GM12878 (cell line): ENCODE measurements around the gene GOLPH3. TPM values are rescaled to one million over a fixed set of nuclear protein-coding genes. Genes with fewer than 3 reads are reported as not detected.
A peak's percentile ranks its signal among the peaks of the same experiment; 100 is the strongest.

Experiments used
- ATAC-seq: fragments of 200-7000 bp; cut with Tn5 transposase; 3 replicates; pipeline ENCODE4 v1.9.1; 2020; ENCODE audit warnings: mild to moderate bottlenecking, moderate library complexity
- BruUV-seq: library from RNA; stranded (reverse); fragments of 400-500 nt; replicated peaks from 2 replicates; lab custom pipeline; 2021; lab: Mats Ljungman, UMichigan
- CTCF ChIA-PET: fragments of 300-600 bp; sonication (Branson Sonifier 250); formaldehyde crosslinking; extraction: SDS; loops from one replicate; lab custom pipeline; 2021; ENCODE audit warnings: inconsistent platforms; lab: Yijun Ruan, JAX
- POLR2A ChIA-PET: fragments of 350-600 bp; formaldehyde crosslinking; extraction: SDS; loops from one replicate; lab custom pipeline; 2021; ENCODE audit warnings: inconsistent platforms; lab: Charles Lee
- RAD21 ChIA-PET: fragments of 300-600 bp; sonication (Branson Sonifier 250); formaldehyde crosslinking; loops from one replicate; lab custom pipeline; 2023; ENCODE audit warnings: antibody characterized with exemption; ENCODE audit not compliant: unreplicated experiment; lab: Charles Lee
- SMC1A ChIA-PET: fragments of 300-600 bp; sonication (Branson Sonifier 250); formaldehyde crosslinking; loops from one replicate; lab custom pipeline; 2023; ENCODE audit not compliant: unreplicated experiment, uncharacterized antibody; lab: Charles Lee
- DNase-seq: peaks from one replicate; pipeline ENCODE4 v3.0.0-alpha.2; 2011; ENCODE audit warnings: low read depth, low spot score
- FAIRE-seq: peaks from 3 replicates; lab custom pipeline; 2011; peaks lifted over from hg19 to GRCh38; lab: Jason Lieb, UNC
- H2AFZ ChIP-seq: 2 replicates; pipeline ENCODE4 v1.6.0; 2011; ENCODE audit warnings: low read depth, low read length, control low read depth; ENCODE audit not compliant: control insufficient read depth
- H3K27ac ChIP-seq: 2 replicates; pipeline ENCODE4 v1.5.1; 2011; ENCODE audit warnings: control low read depth; ENCODE audit not compliant: control insufficient read depth, insufficient read depth
- H3K27me3 ChIP-seq, 2 experiments: replicated peaks in 1 of 2; 2 replicates each; pipeline versions ENCODE4 v1.6.0 to v1.6.1; 2011; ENCODE audit warnings: low read length in 1 of 2; ENCODE audit not compliant: control insufficient read depth in 2 of 2, insufficient read depth in 2 of 2
- H3K36me3 ChIP-seq, 2 experiments: 2 replicates each; pipeline ENCODE4 v1.5.1; 2011; ENCODE audit warnings: low read length in 1 of 2; ENCODE audit not compliant: control insufficient read depth in 2 of 2, insufficient read depth in 2 of 2
- H3K4me1 ChIP-seq: 2 replicates; pipeline ENCODE4 v1.6.1; 2011; ENCODE audit warnings: mild to moderate bottlenecking, low read length, moderate library complexity, mixed read lengths; ENCODE audit not compliant: control insufficient read depth, insufficient read depth
- H3K4me2 ChIP-seq: 2 replicates; pipeline ENCODE4 v1.6.0; 2011; ENCODE audit warnings: control low read depth; ENCODE audit not compliant: control insufficient read depth, insufficient read depth
- H3K4me3 ChIP-seq: fragments of 200-600 bp; sonication (generic); 2 replicates; pipeline ENCODE4 v1.5.1; 2016
- H3K79me2 ChIP-seq: 2 replicates; pipeline ENCODE4 v1.6.0; 2011; ENCODE audit warnings: low read length; ENCODE audit not compliant: control insufficient read depth, insufficient read depth
- H3K9ac ChIP-seq: 2 replicates; pipeline ENCODE4 v1.8.0; 2011; ENCODE audit warnings: low read length, control low read depth, mixed read lengths; ENCODE audit not compliant: control insufficient read depth, insufficient read depth
- H3K9me3 ChIP-seq: replicated peaks from 3 replicates; pipeline ENCODE4 v1.5.1; 2011; ENCODE audit warnings: mild to moderate bottlenecking, low read length; ENCODE audit not compliant: control insufficient read depth, insufficient read depth
- H4K20me1 ChIP-seq: 2 replicates; pipeline ENCODE4 v1.6.0; 2011; ENCODE audit not compliant: control insufficient read depth, insufficient read depth
- CREB1 ChIP-seq: IDR thresholded peaks from 2 replicates; pipeline ENCODE4 v1.6.1; 2012; ENCODE audit warnings: low read depth, mild to moderate bottlenecking, inconsistent platforms
- NFIC ChIP-seq: IDR thresholded peaks from 2 replicates; pipeline ENCODE4 v1.6.1; 2012; ENCODE audit warnings: low read depth, mild to moderate bottlenecking, inconsistent platforms, low read length, moderate library complexity
- NKRF ChIP-seq: fragments of 450-650 bp; conservative IDR thresholded peaks from 2 replicates; pipeline ENCODE4 v1.6.1; 2017; ENCODE audit warnings: mild to moderate bottlenecking, moderate library complexity
- RELB ChIP-seq: fragments of 450-650 bp; IDR thresholded peaks from 2 replicates; pipeline ENCODE4 v1.6.1; 2017; ENCODE audit warnings: low read depth, mild to moderate bottlenecking, moderate library complexity
- RUNX3 ChIP-seq: IDR thresholded peaks from 2 replicates; pipeline ENCODE4 v1.6.1; 2012; ENCODE audit warnings: low read length, inconsistent platforms
- ZSCAN29 ChIP-seq: fragments of 450-650 bp; IDR thresholded peaks from 2 replicates; pipeline ENCODE4 v1.6.1; 2017; ENCODE audit warnings: mild to moderate bottlenecking, moderate library complexity
- WGBS: methylation state at CpG from one replicate; pipeline ENCODE4 v1.1.6; 2016; ENCODE audit warnings: low lambda C conversion rate; ENCODE audit not compliant: insufficient replicate concordance, insufficient coverage; ENCODE audit errors: missing lambda C conversion rate; 5-methylcytosine and 5-hydroxymethylcytosine counted together
- in situ Hi-C: fragments of 300-500 bp; cut with MboI; formaldehyde crosslinking; loops from 9 replicates; pipeline ENCODE4 v1.14.3; 2018; ENCODE audit warnings: mixed read lengths
- intact Hi-C: fragments of 100-400 bp; cut with micrococcal nuclease; formaldehyde crosslinking; loops from one replicate; pipeline ENCODE4 v1.14.2; 2022; ENCODE audit not compliant: unreplicated experiment
- polyA plus RNA-seq, 11 experiments: library from polyadenylated mRNA; depleted of rRNA in 4 of 11; unstranded in 6 of 11; stranded (reverse) in 5 of 11; fragments of >200 nt; fragmentation: Nextera tagmentation in 4 of 11; fragmentation: Illumina TruSeq in 1 of 11; extraction: Ambion mirVana in 4 of 11; extraction: Trizol in 1 of 11; gene quantifications; 1 replicate in 1 of 11; 2 replicates in 10 of 11; pipeline versions ENCODE4 v1.2.1 to v1.2.3, GENCODE V29; 2011 to 2016; ENCODE audit warnings: inconsistent platforms in 2 of 11, missing spikeins in 2 of 11, low read depth in 1 of 11
- total RNA-seq, 4 experiments: library from RNA; depleted of rRNA in 3 of 4; stranded (reverse); fragments of >200 nt in 3 of 4; fragmentation: Illumina TruSeq in 1 of 4; extraction: Trizol in 1 of 4; gene quantifications; 2 replicates each; pipeline versions ENCODE4 v1.2.1 to v1.2.3, GENCODE V29; 2013 to 2021

The GOLPH3 gene
- total and polyA plus RNA-seq, 10 of the 15 experiments (the other 5 are each of a cell fraction or from before 2014, with no cell fraction given), result 14.0 to 79.7 (median 43.2) TPM

- TF ChIP-seq RELB (peak; percentile 50), NKRF (peak; percentile 40; the same call in 1 of the 2 replicates), CREB1 (0 out of 2 replicates have a peak, but pooled peaks have one; percentile 39), NFIC (0 out of 2 replicates have a peak, but pooled peaks have one; percentile 10), ZSCAN29 (peak; percentile 94), RUNX3 (peak; percentile 38)
Observed at GRCh38 chr5:32173267-32174010, 680 bp downstream of the GOLPH3 start (continued).

GRCh38 chr5:32172923-32173266, 1.2 kb downstream of the GOLPH3 start:
- no TSS peak for BruUV-seq
- Histone ChIP-seq H4K20me1 (no peaks in the 10 kb centered on the region), H2AFZ (no peak overlapping the region), H3K4me2 (no peak overlapping the region), H3K9me3 (no peaks in the 10 kb centered on the region), H3K4me1 (peaks cover 3% of the 10 kb centered on the region; the same call in 1 of the 2 replicates), H3K27me3 (no peaks in the 10 kb centered on the region), H3K79me2 (peaks cover 69% of the 10 kb centered on the region), H3K36me3 (peaks cover 0 to 11% of the 10 kb centered on the region in 2 experiments; a peak in 3 of 4 replicates), H3K9ac (peak overlapping the region; percentile 99), H3K4me3 (peak overlapping the region; percentile 95), H3K27ac (peak overlapping the region; percentile 98)
- SMC1A ChIA-PET, result interaction anchor here (1.1 to 1.8 kb wide), 5 partner anchors 10 to 358 kb away, joined by 3 to 6 read pairs (median 4); no protein-coding TSS in a partner anchor
- POLR2A ChIA-PET, result interaction anchor here (0.7 to 2.8 kb wide), 7 partner anchors 8 to 183 kb away, joined by 3 to 22 read pairs (median 3); no protein-coding TSS in a partner anchor
- in situ Hi-C loops (no loop called here), intact Hi-C loops (loop anchor here (5.0 kb wide), 3 partner anchors 154 to 364 kb away; partner anchors contain the start of gene ZFR)
- FAIRE-seq (no peak), ATAC-seq (no peak), DNase-seq (no peak)
- RAD21 ChIA-PET, result interaction anchor here (1.0 to 2.7 kb wide), 3 partner anchors 8 to 104 kb away, joined by 3 to 12 read pairs (median 5); no protein-coding TSS in a partner anchor
- TF ChIP-seq NKRF (no peak), NFIC (0 out of 2 replicates have a peak, but pooled peaks have one; percentile 17)
- WGBS, result 2% methylated on average over 4 of the region's 4 CpGs
- CTCF ChIA-PET, result interaction anchor here (0.6 to 1.2 kb wide), 2 partner anchors 11 to 156 kb away, joined by 3 read pairs; no protein-coding TSS in a partner anchor
